PC-3 (cell line): Measurements from ENCODE around the gene CCR7. TPM values are rescaled to one million over a fixed set of nuclear protein-coding genes. Genes with fewer than 3 reads are reported as not detected.

Source experiments
- ATAC-seq: fragments of 200-7000 bp; cut with Tn5 transposase; 2 replicates; pipeline ENCODE4 v1.9.1; 2020; ENCODE audit warnings: mild to moderate bottlenecking, moderate library complexity
- BruUV-seq: library from RNA; stranded (reverse); fragments of 400-500 nt; replicated peaks from 2 replicates; lab custom pipeline; 2021; lab: Mats Ljungman, UMichigan
- CTCF ChIA-PET: fragments of 300-600 bp; sonication (Branson Sonifier 250); formaldehyde crosslinking; loops from one replicate; lab custom pipeline; 2022; ENCODE audit warnings: antibody characterized with exemption; lab: Charles Lee
- POLR2A ChIA-PET: fragments of 300-600 bp; sonication (Branson Sonifier 250); formaldehyde crosslinking; loops from one replicate; lab custom pipeline; 2022; ENCODE audit warnings: antibody characterized with exemption; ENCODE audit not compliant: unreplicated experiment; lab: Charles Lee
- DNase-seq: peaks from one replicate; pipeline ENCODE4 v3.0.0-alpha.2; 2015
- H2AFZ ChIP-seq: fragments of 300-600 bp; sonication (generic); 2 replicates; pipeline ENCODE4 v1.6.0; 2016; ENCODE audit warnings: antibody characterized with exemption, low read length
- H3F3A ChIP-seq: fragments of 300-600 bp; sonication (generic); one replicate; pipeline ENCODE4 v1.6.0; 2017; ENCODE audit warnings: antibody characterized with exemption, low read length, control low read depth, mild to moderate bottlenecking; ENCODE audit not compliant: unreplicated experiment
- H3K27ac ChIP-seq: fragments of 300-600 bp; sonication (generic); 2 replicates; pipeline ENCODE4 v1.5.1; 2016; ENCODE audit warnings: mild to moderate bottlenecking, low read length
- H3K27me3 ChIP-seq: fragments of 300-600 bp; sonication (generic); 2 replicates; pipeline ENCODE4 v1.6.1; 2016; ENCODE audit warnings: low read length, mixed read lengths
- H3K36me3 ChIP-seq: fragments of 300-600 bp; sonication (generic); 2 replicates; pipeline ENCODE4 v1.6.1; 2016; ENCODE audit warnings: low read depth, mixed run types, low read length, mixed read lengths
- H3K4me1 ChIP-seq: fragments of 300-600 bp; sonication (generic); 2 replicates; pipeline ENCODE4 v1.5.1; 2016; ENCODE audit warnings: low read length; ENCODE audit not compliant: insufficient read depth
- H3K4me2 ChIP-seq: fragments of 300-600 bp; sonication (generic); 2 replicates; pipeline ENCODE4 v1.6.0; 2016; ENCODE audit warnings: low read length
- H3K4me3 ChIP-seq: fragments of 300-600 bp; sonication (generic); 2 replicates; pipeline ENCODE4 v1.5.1; 2016; ENCODE audit warnings: mild to moderate bottlenecking, low read length, mixed read lengths
- H3K79me2 ChIP-seq: fragments of 300-600 bp; sonication (generic); 2 replicates; pipeline ENCODE4 v1.6.1; 2017; ENCODE audit warnings: low read length, mixed read lengths
- H3K9ac ChIP-seq: fragments of 300-600 bp; sonication (generic); 2 replicates; pipeline ENCODE4 v1.6.0; 2016; ENCODE audit warnings: mild to moderate bottlenecking, low read length
- H3K9me2 ChIP-seq: fragments of 300-600 bp; sonication (generic); replicated peaks from 2 replicates; pipeline ENCODE4 v1.6.1; 2016; ENCODE audit warnings: mixed run types, low read length, mixed read lengths
- H3K9me3 ChIP-seq: fragments of 300-600 bp; sonication (generic); 2 replicates; pipeline ENCODE4 v1.6.1; 2016; ENCODE audit warnings: low read length, mixed read lengths
- H4K20me1 ChIP-seq: fragments of 300-600 bp; sonication (generic); 2 replicates; pipeline ENCODE4 v1.6.1; 2016; ENCODE audit warnings: low read length, mixed read lengths
- CTCF ChIP-seq: fragments of 300-600 bp; sonication (generic); conservative IDR thresholded peaks from 2 replicates; pipeline ENCODE4 v1.5.1; 2017; ENCODE audit warnings: antibody characterized with exemption, low read depth, mild to moderate bottlenecking, low read length
- EZH2 ChIP-seq: fragments of 300-600 bp; sonication (generic); IDR thresholded peaks from one replicate; pipeline ENCODE4 v1.6.1; 2017; ENCODE audit warnings: antibody characterized with exemption, mild to moderate bottlenecking, low read length; ENCODE audit not compliant: unreplicated experiment
- EZH2phosphoT487 ChIP-seq: fragments of 300-600 bp; sonication (generic); IDR thresholded peaks from 2 replicates; pipeline ENCODE4 v1.6.1; 2018; ENCODE audit warnings: mild to moderate bottlenecking, antibody characterized with exemption, low read length, borderline replicate concordance
- intact Hi-C: fragments of 100-400 bp; cut with micrococcal nuclease; formaldehyde crosslinking; loops from 2 replicates; pipeline ENCODE4 v1.9.0; 2023
- total RNA-seq: library from RNA; depleted of rRNA; stranded (reverse); fragments of >200 nt; gene quantifications from 2 replicates; pipeline ENCODE4 v1.2.3, GENCODE V29; 2014

The CCR7 gene
- total RNA-seq, 1 experiment from 2014 or later = not detected

- ATAC-seq = no peak
- Histone ChIP-seq H3K9me3 (no peaks in the 10 kb centered on the region), H3K9me2 (no peaks in the 10 kb centered on the region), H3K27ac (no peak overlapping the region), H3K27me3 (no peaks in the 10 kb centered on the region), H2AFZ (no peak overlapping the region), H3K4me3 (no peak overlapping the region), H3K9ac (no peak overlapping the region), H3K36me3 (no peaks in the 10 kb centered on the region), H3K4me2 (no peak overlapping the region), H3K79me2 (no peaks in the 10 kb centered on the region), H4K20me1 (no peaks in the 10 kb centered on the region), H3F3A (no peaks in the 10 kb centered on the region), H3K4me1 (no peaks in the 10 kb centered on the region)
- intact Hi-C loops = no loop called here
- ChIA-PET POLR2A (no interaction called here), CTCF (no interaction called here)
- DNase-seq = no peak
- TF ChIP-seq CTCF (no peak), EZH2phosphoT487 (no peak), EZH2 (no peak)
- no TSS peak for BruUV-seq
Measured at GRCh38 chr17:40598619-40599467, 33.6 kb upstream of the CCR7 start.

- CTCF ChIA-PET = no interaction called here
- POLR2A ChIA-PET = no interaction called here
- no TSS peak for BruUV-seq
Measured at GRCh38 chr17:40598301-40598618, 33.0 kb upstream of the CCR7 start.

More at GRCh38 chr17:40598301-40598618, 33.0 kb upstream of the CCR7 start:
- TF ChIP-seq CTCF = no peak
- TF ChIP-seq EZH2 = no peak
- no peak for TF ChIP-seq EZH2phosphoT487
- Histone ChIP-seq H3K27ac (no peak overlapping the region), H4K20me1 (no peaks in the 10 kb centered on the region), H3F3A (no peaks in the 10 kb centered on the region), H3K4me1 (no peaks in the 10 kb centered on the region), H3K9me3 (no peaks in the 10 kb centered on the region), H3K4me3 (no peak overlapping the region), H2AFZ (no peak overlapping the region), H3K9me2 (no peaks in the 10 kb centered on the region), H3K27me3 (no peaks in the 10 kb centered on the region), H3K4me2 (no peak overlapping the region), H3K9ac (no peak overlapping the region), H3K79me2 (no peaks in the 10 kb centered on the region), H3K36me3 (no peaks in the 10 kb centered on the region)
- DNase-seq = no peak
- intact Hi-C loops = no loop called here
- ATAC-seq = no peak
